GM20000 (cell line): ENCODE data around the gene LIMK2.
A peak's percentile ranks its signal among the peaks of the same experiment; 100 is the strongest.

Experiments
- DNase-seq: peaks from one replicate; pipeline ENCODE4 v3.0.0; 2012; ENCODE audit warnings: low spot score
- CTCF ChIP-seq: IDR thresholded peaks from 2 replicates; pipeline ENCODE4 v1.5.1; 2012; ENCODE audit warnings: mild to moderate bottlenecking, control low read depth; ENCODE audit errors: extremely low read depth, missing control alignments

Gene LIMK2

GRCh38 chr22:31288496-31289240 is 76.6 kb downstream of the LIMK2 start:
- no peak for DNase-seq
- no peak for TF ChIP-seq CTCF

DNA sequence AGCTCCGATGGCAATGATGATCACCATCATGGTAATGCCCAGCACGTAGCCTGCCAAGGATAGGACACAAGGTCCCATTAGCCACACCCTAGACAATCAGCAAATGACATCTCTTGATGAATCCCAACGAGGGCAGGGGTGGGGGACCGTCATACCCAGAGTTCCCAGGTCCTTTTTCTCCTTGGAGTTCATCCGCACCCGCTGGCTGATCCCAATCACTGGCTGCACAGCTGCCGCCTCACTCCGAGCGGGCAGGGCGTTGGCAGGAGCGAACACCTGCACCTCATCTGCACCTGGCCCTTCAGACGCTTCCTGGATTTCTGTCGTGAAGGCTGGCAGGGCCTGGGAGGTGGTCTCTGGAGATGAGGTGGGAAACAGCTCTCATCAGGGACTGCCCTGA is 77.2 kb downstream of the LIMK2 start:
- DNase-seq: no peak
- TF ChIP-seq CTCF: no peak

- TF ChIP-seq CTCF: no peak
- peak; percentile 95 for DNase-seq
Observed at GRCh38 chr22:31290494-31291471, 78.7 kb downstream of the LIMK2 start.

GRCh38 chr22:31291481-31292235 is 79.6 kb downstream of the LIMK2 start:
- no peak for DNase-seq
- TF ChIP-seq CTCF: no peak

GRCh38 chr22:31292236-31292989 is 80.3 kb downstream of the LIMK2 start, which contains the start of gene PIK3IP1:
Gene PIK3IP1, minus strand, starts transcription at chr22:31292488. Its CDS starts 144 bp downstream, at chr22:31292344.
- TF ChIP-seq CTCF: peak; percentile 28
- DNase-seq: peak; percentile 82

GRCh38 chr22:31295360-31295759 is 83.3 kb downstream of the LIMK2 start:
- no peak for TF ChIP-seq CTCF
- no peak for DNase-seq
